Chondrocyte (in vitro differentiated cells): ENCODE data around the gene SPATA17. TPM values are rescaled to one million over a fixed set of nuclear protein-coding genes. Genes with fewer than 3 reads are reported as not detected.

ENCODE experiments used
- DNase-seq: peaks from one replicate; pipeline ENCODE4 v3.0.0; 2021; ENCODE audit warnings: mixed read lengths, low spot score
- H3K27ac Mint-ChIP-seq: one replicate; pipeline ENCODE4 v1.8.0; 2021; ENCODE audit warnings: mild to moderate bottlenecking, moderate library complexity, mixed read lengths; ENCODE audit not compliant: unreplicated experiment
- H3K27me3 Mint-ChIP-seq: 2 replicates; pipeline ENCODE4 v1.8.0; 2021; ENCODE audit warnings: low read depth, mixed read lengths
- H3K36me3 Mint-ChIP-seq: 2 replicates; pipeline ENCODE4 v1.8.0; 2021; ENCODE audit warnings: low read depth, mixed read lengths
- H3K4me1 Mint-ChIP-seq: 2 replicates; pipeline ENCODE4 v1.8.0; 2021; ENCODE audit warnings: low read depth, mild to moderate bottlenecking, mixed read lengths
- H3K4me3 Mint-ChIP-seq: one replicate; pipeline ENCODE4 v1.8.0; 2021; ENCODE audit warnings: mild to moderate bottlenecking, moderate library complexity, mixed read lengths; ENCODE audit not compliant: unreplicated experiment
- H3K9me3 Mint-ChIP-seq: 2 replicates; pipeline ENCODE4 v1.8.0; 2021; ENCODE audit warnings: low read depth, mixed read lengths
- total RNA-seq: library from RNA; stranded (reverse); gene quantifications from 3 replicates; pipeline ENCODE4 v1.2.1, GENCODE V29; 2021
- TF ChIP-seq, protein P1 (sequence below): fragments of 200-600 bp; sonication (generic); IDR thresholded peaks from 2 replicates; pipeline ENCODE4 v1.5.0; 2021; ENCODE audit warnings: antibody characterized with exemption, mild to moderate bottlenecking, moderate library complexity

SPATA17 gene
- total RNA-seq, 1 donor from 2014 or later = 0.15 TPM

DNA sequence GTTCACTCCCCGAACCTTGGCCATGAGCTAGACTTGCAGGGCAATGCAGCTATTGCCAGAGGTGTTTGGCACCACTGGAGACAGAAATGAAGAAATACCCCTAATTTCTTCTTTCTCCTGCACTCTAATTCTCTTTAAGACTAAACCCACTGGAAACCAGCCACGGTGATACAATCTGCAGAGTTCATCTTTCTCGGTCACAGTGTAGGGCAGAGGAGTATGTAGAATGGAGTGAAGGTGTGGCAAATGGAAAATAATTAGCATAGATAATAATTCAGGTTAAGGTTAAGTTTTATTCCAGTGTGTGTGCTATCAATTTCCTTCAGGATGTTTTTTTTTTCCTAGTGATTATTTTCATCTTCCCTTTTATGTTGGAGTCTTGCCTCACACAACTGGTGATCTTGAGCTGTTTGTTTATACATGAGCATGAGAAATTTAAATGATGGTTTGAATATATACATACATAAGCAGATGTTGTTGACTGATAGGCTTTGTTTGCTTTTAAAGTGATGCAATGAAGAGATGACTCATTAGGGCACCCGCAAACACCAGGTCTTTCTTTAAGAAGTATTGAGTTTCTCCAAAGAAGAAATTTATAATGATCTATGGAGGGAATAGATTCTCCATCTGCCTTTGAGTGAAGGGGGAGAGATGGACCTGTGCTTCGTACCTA lies 81.9 kb downstream of the SPATA17 start:
- no peak for DNase-seq
- Mint-ChIP-seq H3K9me3 (peaks cover 2% of the 10 kb centered on the region), H3K27ac (no peak overlapping the region), H3K36me3 (no peaks in the 10 kb centered on the region), H3K4me1 (no peaks in the 10 kb centered on the region), H3K4me3 (no peak overlapping the region), H3K27me3 (peaks cover 5% of the 10 kb centered on the region)
- TF ChIP-seq, protein P1, sequence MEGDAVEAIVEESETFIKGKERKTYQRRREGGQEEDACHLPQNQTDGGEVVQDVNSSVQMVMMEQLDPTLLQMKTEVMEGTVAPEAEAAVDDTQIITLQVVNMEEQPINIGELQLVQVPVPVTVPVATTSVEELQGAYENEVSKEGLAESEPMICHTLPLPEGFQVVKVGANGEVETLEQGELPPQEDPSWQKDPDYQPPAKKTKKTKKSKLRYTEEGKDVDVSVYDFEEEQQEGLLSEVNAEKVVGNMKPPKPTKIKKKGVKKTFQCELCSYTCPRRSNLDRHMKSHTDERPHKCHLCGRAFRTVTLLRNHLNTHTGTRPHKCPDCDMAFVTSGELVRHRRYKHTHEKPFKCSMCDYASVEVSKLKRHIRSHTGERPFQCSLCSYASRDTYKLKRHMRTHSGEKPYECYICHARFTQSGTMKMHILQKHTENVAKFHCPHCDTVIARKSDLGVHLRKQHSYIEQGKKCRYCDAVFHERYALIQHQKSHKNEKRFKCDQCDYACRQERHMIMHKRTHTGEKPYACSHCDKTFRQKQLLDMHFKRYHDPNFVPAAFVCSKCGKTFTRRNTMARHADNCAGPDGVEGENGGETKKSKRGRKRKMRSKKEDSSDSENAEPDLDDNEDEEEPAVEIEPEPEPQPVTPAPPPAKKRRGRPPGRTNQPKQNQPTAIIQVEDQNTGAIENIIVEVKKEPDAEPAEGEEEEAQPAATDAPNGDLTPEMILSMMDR = no peak

DNA sequence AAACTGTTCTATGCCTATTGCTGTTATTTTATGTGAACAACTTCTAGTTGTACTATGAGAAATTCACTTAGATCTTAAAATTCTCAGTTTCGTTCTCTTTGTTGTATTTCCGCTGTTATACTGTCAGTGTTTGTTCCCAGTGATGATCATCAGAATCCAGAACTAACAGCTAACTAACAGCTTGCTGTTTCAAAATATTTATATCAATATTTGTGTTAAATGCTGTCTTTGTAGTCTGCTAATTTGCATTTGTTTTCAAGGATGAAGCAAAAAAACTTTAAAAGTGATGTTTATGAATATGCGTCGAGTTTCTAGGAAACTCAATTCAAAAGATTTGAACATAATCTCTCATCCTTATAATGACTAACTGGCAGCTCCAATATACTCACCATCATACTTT lies 84.5 kb downstream of the SPATA17 start:
- no peak overlapping the region for H3K4me3 Mint-ChIP-seq
- H3K27me3 Mint-ChIP-seq = peaks cover 7% of the 10 kb centered on the region
- no peaks in the 10 kb centered on the region for H3K36me3 Mint-ChIP-seq
- TF ChIP-seq, protein P1 = no peak
- H3K27ac Mint-ChIP-seq = no peak overlapping the region
- no peaks in the 10 kb centered on the region for H3K4me1 Mint-ChIP-seq
- peaks cover 4% of the 10 kb centered on the region for H3K9me3 Mint-ChIP-seq
- DNase-seq = no peak

DNA sequence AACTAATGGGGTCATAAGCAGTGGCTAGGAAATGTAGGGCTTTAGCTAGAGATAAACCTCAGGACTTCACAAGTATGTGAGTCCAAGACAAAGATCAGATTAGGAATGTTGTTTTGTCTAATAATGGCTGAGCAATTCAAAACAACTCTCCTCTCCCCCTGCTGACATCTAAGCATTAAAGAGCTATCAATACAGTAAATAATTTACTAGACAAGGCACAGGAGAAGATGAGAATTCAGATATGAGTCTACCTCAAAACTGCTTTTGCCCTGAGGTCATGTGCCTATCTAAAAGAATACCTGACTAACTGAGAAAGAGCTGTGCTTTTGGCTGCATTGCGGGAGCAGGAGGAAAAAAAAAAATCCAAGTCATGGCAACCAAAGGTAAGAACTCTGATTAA lies 86.8 kb downstream of the SPATA17 start:
- H3K27ac Mint-ChIP-seq = no peak overlapping the region
- TF ChIP-seq, protein P1 = no peak
- peaks cover 7% of the 10 kb centered on the region for H3K27me3 Mint-ChIP-seq
- H3K36me3 Mint-ChIP-seq = no peaks in the 10 kb centered on the region
- no peak for DNase-seq
- H3K4me1 Mint-ChIP-seq = no peaks in the 10 kb centered on the region
- H3K4me3 Mint-ChIP-seq = no peak overlapping the region
- peaks cover 4% of the 10 kb centered on the region for H3K9me3 Mint-ChIP-seq

DNA sequence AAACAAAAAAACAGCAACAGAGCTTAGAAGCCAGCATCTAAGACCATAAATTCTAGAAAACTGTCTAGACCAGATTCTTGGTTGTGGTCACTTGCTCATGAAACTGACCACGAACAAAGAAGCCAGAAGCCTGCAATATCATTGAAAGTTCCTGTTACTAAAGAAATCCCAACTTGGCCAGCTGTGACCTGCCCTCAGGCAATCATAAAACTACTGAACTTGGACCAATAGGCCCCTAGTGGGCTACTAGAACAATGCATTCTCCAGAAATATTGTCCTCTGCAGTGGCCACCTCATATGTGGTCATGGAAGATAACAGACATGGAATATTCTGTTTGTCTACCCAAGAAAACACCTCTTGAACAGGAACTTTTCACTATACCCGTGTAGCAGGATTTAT lies 87.7 kb downstream of the SPATA17 start:
- DNase-seq = no peak
- TF ChIP-seq, protein P1 = no peak
- H3K4me1 Mint-ChIP-seq = no peaks in the 10 kb centered on the region

DNA sequence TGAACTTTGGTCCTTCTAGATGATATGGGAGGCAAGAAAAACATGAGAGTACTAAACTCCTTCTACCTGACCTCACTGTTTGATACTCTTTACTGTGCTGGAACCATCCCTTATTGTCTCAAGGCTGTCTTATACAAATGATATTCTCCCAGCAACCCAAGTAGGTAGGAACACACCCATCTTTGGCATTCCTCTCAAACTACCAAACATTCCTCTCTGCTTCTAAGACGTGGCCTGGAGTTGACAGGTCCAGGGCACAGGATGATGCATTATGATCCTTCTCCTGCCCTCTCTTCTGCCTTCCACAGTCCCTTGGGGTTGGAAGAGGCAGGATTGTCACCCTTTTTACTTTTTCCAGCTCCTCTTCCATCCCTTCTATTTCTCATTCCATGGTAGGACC lies 90.5 kb downstream of the SPATA17 start:
- peaks cover 2% of the 10 kb centered on the region for H3K9me3 Mint-ChIP-seq
- no peak overlapping the region for H3K27ac Mint-ChIP-seq
- no peak for DNase-seq
- H3K36me3 Mint-ChIP-seq = no peaks in the 10 kb centered on the region
- no peaks in the 10 kb centered on the region for H3K4me1 Mint-ChIP-seq
- TF ChIP-seq, protein P1 = no peak
- no peak overlapping the region for H3K4me3 Mint-ChIP-seq
- peaks cover 4% of the 10 kb centered on the region for H3K27me3 Mint-ChIP-seq

More for the DNA sequence above, 87.7 kb downstream of the SPATA17 start:
- Mint-ChIP-seq H3K36me3 (no peaks in the 10 kb centered on the region), H3K4me3 (no peak overlapping the region), H3K27ac (no peak overlapping the region), H3K27me3 (peaks cover 7% of the 10 kb centered on the region), H3K9me3 (peaks cover 2% of the 10 kb centered on the region)
